Uterus (tissue), 2 donors: Measurements from ENCODE around the gene BMP8A.

ENCODE experiments used
- POLR2A ChIP-seq, 2 donors: fragments of 450-650 bp; IDR thresholded peaks; one replicate each; pipeline ENCODE4 v1.6.1; 2016; ENCODE audit warnings: antibody characterized with exemption in 2 of 2, mild to moderate bottlenecking in 1 of 2, moderate library complexity in 1 of 2
- TF ChIP-seq, protein P1 (sequence below), 4 experiments: fragments of 200-600 bp in 2 of 4; fragments of 450-650 bp in 2 of 4; sonication (generic) in 2 of 4; IDR thresholded peaks; one replicate each; pipeline ENCODE4 v1.5.1; 2016 to 2019; ENCODE audit warnings: antibody characterized with exemption in 4 of 4, mild to moderate bottlenecking in 2 of 4, moderate library complexity in 1 of 4

DNA sequence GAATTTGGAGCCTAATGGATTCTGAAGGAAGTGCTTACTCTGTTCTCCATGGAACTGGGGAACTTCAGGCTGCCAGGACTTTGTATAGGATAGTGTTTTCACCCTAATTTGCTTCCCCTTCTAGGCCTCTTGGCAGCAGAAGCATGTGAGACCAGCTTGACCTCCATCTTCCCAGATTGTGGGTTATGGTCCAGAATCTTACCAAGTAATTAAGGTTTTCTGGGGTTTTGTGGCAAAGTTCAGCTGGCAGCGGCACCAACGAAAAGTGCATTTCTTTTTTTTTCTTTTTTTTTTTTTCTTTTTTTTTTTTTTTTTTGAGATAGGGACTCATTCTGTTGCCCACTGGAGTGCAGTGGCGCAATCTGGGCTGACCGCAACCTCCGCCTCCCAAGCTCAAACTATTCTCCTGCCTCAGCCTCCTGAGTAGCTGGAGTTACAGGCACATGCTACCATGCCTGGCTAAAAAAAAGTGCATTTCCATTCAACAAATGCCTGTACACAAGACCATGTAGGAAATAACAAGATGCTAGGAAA is 3.4 kb upstream of the BMP8A start:
- TF ChIP-seq, protein P1, sequence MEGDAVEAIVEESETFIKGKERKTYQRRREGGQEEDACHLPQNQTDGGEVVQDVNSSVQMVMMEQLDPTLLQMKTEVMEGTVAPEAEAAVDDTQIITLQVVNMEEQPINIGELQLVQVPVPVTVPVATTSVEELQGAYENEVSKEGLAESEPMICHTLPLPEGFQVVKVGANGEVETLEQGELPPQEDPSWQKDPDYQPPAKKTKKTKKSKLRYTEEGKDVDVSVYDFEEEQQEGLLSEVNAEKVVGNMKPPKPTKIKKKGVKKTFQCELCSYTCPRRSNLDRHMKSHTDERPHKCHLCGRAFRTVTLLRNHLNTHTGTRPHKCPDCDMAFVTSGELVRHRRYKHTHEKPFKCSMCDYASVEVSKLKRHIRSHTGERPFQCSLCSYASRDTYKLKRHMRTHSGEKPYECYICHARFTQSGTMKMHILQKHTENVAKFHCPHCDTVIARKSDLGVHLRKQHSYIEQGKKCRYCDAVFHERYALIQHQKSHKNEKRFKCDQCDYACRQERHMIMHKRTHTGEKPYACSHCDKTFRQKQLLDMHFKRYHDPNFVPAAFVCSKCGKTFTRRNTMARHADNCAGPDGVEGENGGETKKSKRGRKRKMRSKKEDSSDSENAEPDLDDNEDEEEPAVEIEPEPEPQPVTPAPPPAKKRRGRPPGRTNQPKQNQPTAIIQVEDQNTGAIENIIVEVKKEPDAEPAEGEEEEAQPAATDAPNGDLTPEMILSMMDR (IDR thresholded peaks at IDR 0.05): no peak
- TF ChIP-seq POLR2A (IDR thresholded peaks at IDR 0.05): no peak
